HG02623 (cell line): Measurements from ENCODE around the gene CLNK.

ENCODE experiments used
- ATAC-seq: cut with Tn5 transposase; IDR thresholded peaks from one replicate; pipeline ENCODE4 v1.9.1; 2021; ENCODE audit warnings: moderate library complexity; ENCODE audit not compliant: unreplicated experiment

The CLNK gene

GRCh38 chr4:10701702-10702460 lies 17.3 kb upstream of the CLNK start:
- ATAC-seq = no peak

GRCh38 chr4:10701161-10701560 lies 16.6 kb upstream of the CLNK start:
- ATAC-seq = no peak

- ATAC-seq = no peak
Observed at GRCh38 chr4:10698172-10698571, 13.6 kb upstream of the CLNK start.

GRCh38 chr4:10697086-10697485 lies 12.5 kb upstream of the CLNK start:
- ATAC-seq = no peak

GRCh38 chr4:10696253-10696652 lies 11.7 kb upstream of the CLNK start:
- no peak for ATAC-seq

- ATAC-seq = no peak
Observed at GRCh38 chr4:10694828-10695209, 10.3 kb upstream of the CLNK start.

GRCh38 chr4:10694151-10694827 lies 9.7 kb upstream of the CLNK start:
- ATAC-seq = no peak

GRCh38 chr4:10691651-10692050 lies 7.1 kb upstream of the CLNK start:
- no peak for ATAC-seq

- no peak for ATAC-seq
Observed at GRCh38 chr4:10690185-10690907, 5.8 kb upstream of the CLNK start.

GRCh38 chr4:10688846-10689245 lies 4.3 kb upstream of the CLNK start:
- no peak for ATAC-seq

GRCh38 chr4:10688022-10688421 lies 3.5 kb upstream of the CLNK start:
- ATAC-seq = peak; percentile 36

- no peak for ATAC-seq
Observed at GRCh38 chr4:10687526-10687925, 3.0 kb upstream of the CLNK start.

- no peak for ATAC-seq
Observed at GRCh38 chr4:10682397-10682796, 2.2 kb downstream of the CLNK start.

GRCh38 chr4:10677796-10678497 lies 6.6 kb downstream of the CLNK start:
- peak; percentile 42 for ATAC-seq

GRCh38 chr4:10673817-10674369 lies 10.7 kb downstream of the CLNK start:
- ATAC-seq = peak; percentile 66

GRCh38 chr4:10672379-10672778 lies 12.2 kb downstream of the CLNK start:
- ATAC-seq = no peak

GRCh38 chr4:10671799-10672198 lies 12.8 kb downstream of the CLNK start:
- no peak for ATAC-seq

GRCh38 chr4:10671366-10671765 lies 13.2 kb downstream of the CLNK start:
- peak; percentile 77 for ATAC-seq

GRCh38 chr4:10670321-10670720 lies 14.2 kb downstream of the CLNK start:
- ATAC-seq = no peak

- ATAC-seq = no peak
Observed at GRCh38 chr4:10667701-10668326, 16.8 kb downstream of the CLNK start.

- no peak for ATAC-seq
Observed at GRCh38 chr4:10666616-10667015, 18.0 kb downstream of the CLNK start.
